Fibroblast of the conjunctiva (primary cell): ENCODE results near the gene DGAT2.

ENCODE experiments used
- DNase-seq: peaks from one replicate; pipeline ENCODE4 v3.0.0-alpha.2; 2010; ENCODE audit warnings: low read depth

DGAT2 gene

GRCh38 chr11:75801362-75802020, 32.9 kb downstream of the DGAT2 start:
- no peak for DNase-seq

GRCh38 chr11:75802021-75802912, 33.7 kb downstream of the DGAT2 start:
- no peak for DNase-seq

GRCh38 chr11:75802913-75803820, 34.6 kb downstream of the DGAT2 start:
- DNase-seq, result peak; percentile 49

GRCh38 chr11:75809111-75809510, 40.5 kb downstream of the DGAT2 start:
- DNase-seq, result no peak

- DNase-seq, result no peak
These were observed 41.4 kb downstream of the DGAT2 start for GRCh38 chr11:75809991-75810390.

GRCh38 chr11:75810637-75811390, 42.2 kb downstream of the DGAT2 start:
- no peak for DNase-seq

GRCh38 chr11:75811485-75811884, 42.9 kb downstream of the DGAT2 start:
- no peak for DNase-seq

- no peak for DNase-seq
These were observed 44.0 kb downstream of the DGAT2 start for GRCh38 chr11:75812542-75813040.

GRCh38 chr11:75813124-75813523, 44.5 kb downstream of the DGAT2 start:
- DNase-seq, result no peak

- no peak for DNase-seq
These were observed 45.1 kb downstream of the DGAT2 start for GRCh38 chr11:75813622-75814039.

GRCh38 chr11:75814363-75814676, 45.7 kb downstream of the DGAT2 start:
- no peak for DNase-seq

- peak; percentile 99 for DNase-seq
These were observed 46.2 kb downstream of the DGAT2 start, which contains the start of gene UVRAG for GRCh38 chr11:75814677-75815344. UVRAG (plus strand) TSS chr11:75815210; CDS start chr11:75815408, 198 bp downstream.

- DNase-seq, result no peak
These were observed 47.0 kb downstream of the DGAT2 start for GRCh38 chr11:75815345-75816168.

- DNase-seq, result no peak
These were observed 48.1 kb downstream of the DGAT2 start for GRCh38 chr11:75816561-75817239.

GRCh38 chr11:75820645-75821044, 52.1 kb downstream of the DGAT2 start:
- no peak for DNase-seq

GRCh38 chr11:75821202-75821601, 52.6 kb downstream of the DGAT2 start:
- no peak for DNase-seq

- DNase-seq, result no peak
These were observed 54.0 kb downstream of the DGAT2 start for GRCh38 chr11:75822541-75822940.

- DNase-seq, result no peak
These were observed 54.8 kb downstream of the DGAT2 start for GRCh38 chr11:75823415-75823814.

GRCh38 chr11:75823946-75824345, 55.4 kb downstream of the DGAT2 start:
- no peak for DNase-seq
